Activated B cell treated with CpG ODN at 0.5 μM for 24 hours (primary cell): ENCODE results near the gene CCDC197. TPM values are rescaled to one million over a fixed set of nuclear protein-coding genes. Genes with fewer than 3 reads are reported as not detected.

Experiments
- ATAC-seq: fragments of 200-7000 bp; cut with Tn5 transposase; one replicate; pipeline ENCODE4 v1.10.0; 2021; ENCODE audit warnings: low read depth, mild to moderate bottlenecking, moderate library complexity
- CTCF ChIA-PET: fragments of 350-600 bp; sonication (Branson Sonifier 250); formaldehyde crosslinking; loops from one replicate; lab custom pipeline; 2021; ENCODE audit warnings: antibody characterized with exemption; lab: Charles Lee
- POLR2A ChIA-PET: fragments of 350-600 bp; sonication (Branson Sonifier 250); formaldehyde crosslinking; loops from one replicate; lab custom pipeline; 2021; ENCODE audit warnings: antibody characterized with exemption; lab: Charles Lee
- DNase-seq: peaks from one replicate; pipeline ENCODE4 v3.0.0; 2022
- H3K27ac Mint-ChIP-seq: one replicate; pipeline ENCODE4 v1.8.0; 2020; ENCODE audit warnings: mixed read lengths
- H3K27me3 Mint-ChIP-seq: one replicate; pipeline ENCODE4 v1.8.0; 2021; ENCODE audit warnings: mixed read lengths
- H3K36me3 Mint-ChIP-seq: one replicate; pipeline ENCODE4 v1.8.0; 2021; ENCODE audit warnings: low read depth, mixed read lengths
- H3K4me1 Mint-ChIP-seq: one replicate; pipeline ENCODE4 v1.8.0; 2021; ENCODE audit warnings: mixed read lengths
- H3K4me3 Mint-ChIP-seq: one replicate; pipeline ENCODE4 v1.8.0; 2020; ENCODE audit warnings: mild to moderate bottlenecking, mixed read lengths
- H3K9me3 Mint-ChIP-seq: one replicate; pipeline ENCODE4 v1.8.0; 2020; ENCODE audit warnings: mixed read lengths
- intact Hi-C: fragments of 100-400 bp; cut with micrococcal nuclease; formaldehyde crosslinking; loops from one replicate; pipeline ENCODE4 v1.15.1; 2024
- total RNA-seq: library from RNA; stranded (reverse); gene quantifications from 2 replicates; pipeline ENCODE4 v1.2.3, GENCODE V29; 2022
- TF ChIP-seq, protein P1 (sequence below): fragments of 200-600 bp; IDR thresholded peaks from one replicate; pipeline ENCODE4 v1.8.0; 2022; ENCODE audit warnings: antibody characterized with exemption, mild to moderate bottlenecking

Gene CCDC197
- total RNA-seq, 1 donor from 2014 or later, result not detected

DNA sequence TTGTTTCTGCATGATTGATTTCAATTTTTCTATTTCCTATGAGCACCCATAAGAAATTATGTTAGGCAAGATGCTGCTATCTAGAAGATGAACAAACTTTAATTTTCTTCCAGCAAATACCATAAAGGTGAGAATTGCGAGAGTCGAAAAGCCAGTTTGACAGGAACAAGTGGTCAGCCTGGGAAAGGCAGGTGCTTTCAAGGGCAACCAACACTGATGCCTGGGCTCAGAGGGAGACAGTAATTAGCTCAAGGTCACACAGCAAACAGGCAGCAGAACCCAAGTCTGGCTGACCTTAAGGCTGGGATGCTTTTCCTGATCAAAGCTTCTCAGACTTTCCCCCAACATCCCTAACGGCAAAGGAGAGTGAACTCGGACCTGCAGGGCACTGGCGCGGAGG lies 22.2 kb downstream of the CCDC197 start:
- intact Hi-C loops, result no loop called here
- H3K27ac Mint-ChIP-seq, result no peak overlapping the region
- POLR2A ChIA-PET, result no interaction called here
- DNase-seq (no peak), ATAC-seq (no peak)
- H3K36me3 Mint-ChIP-seq, result no peaks in the 10 kb centered on the region
- H3K4me1 Mint-ChIP-seq, result no peaks in the 10 kb centered on the region
- CTCF ChIA-PET, result no interaction called here
- H3K27me3 Mint-ChIP-seq, result peaks cover 24% of the 10 kb centered on the region
- no peak overlapping the region for H3K4me3 Mint-ChIP-seq
- TF ChIP-seq, protein P1, sequence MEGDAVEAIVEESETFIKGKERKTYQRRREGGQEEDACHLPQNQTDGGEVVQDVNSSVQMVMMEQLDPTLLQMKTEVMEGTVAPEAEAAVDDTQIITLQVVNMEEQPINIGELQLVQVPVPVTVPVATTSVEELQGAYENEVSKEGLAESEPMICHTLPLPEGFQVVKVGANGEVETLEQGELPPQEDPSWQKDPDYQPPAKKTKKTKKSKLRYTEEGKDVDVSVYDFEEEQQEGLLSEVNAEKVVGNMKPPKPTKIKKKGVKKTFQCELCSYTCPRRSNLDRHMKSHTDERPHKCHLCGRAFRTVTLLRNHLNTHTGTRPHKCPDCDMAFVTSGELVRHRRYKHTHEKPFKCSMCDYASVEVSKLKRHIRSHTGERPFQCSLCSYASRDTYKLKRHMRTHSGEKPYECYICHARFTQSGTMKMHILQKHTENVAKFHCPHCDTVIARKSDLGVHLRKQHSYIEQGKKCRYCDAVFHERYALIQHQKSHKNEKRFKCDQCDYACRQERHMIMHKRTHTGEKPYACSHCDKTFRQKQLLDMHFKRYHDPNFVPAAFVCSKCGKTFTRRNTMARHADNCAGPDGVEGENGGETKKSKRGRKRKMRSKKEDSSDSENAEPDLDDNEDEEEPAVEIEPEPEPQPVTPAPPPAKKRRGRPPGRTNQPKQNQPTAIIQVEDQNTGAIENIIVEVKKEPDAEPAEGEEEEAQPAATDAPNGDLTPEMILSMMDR, result no peak
- H3K9me3 Mint-ChIP-seq, result no peaks in the 10 kb centered on the region

DNA sequence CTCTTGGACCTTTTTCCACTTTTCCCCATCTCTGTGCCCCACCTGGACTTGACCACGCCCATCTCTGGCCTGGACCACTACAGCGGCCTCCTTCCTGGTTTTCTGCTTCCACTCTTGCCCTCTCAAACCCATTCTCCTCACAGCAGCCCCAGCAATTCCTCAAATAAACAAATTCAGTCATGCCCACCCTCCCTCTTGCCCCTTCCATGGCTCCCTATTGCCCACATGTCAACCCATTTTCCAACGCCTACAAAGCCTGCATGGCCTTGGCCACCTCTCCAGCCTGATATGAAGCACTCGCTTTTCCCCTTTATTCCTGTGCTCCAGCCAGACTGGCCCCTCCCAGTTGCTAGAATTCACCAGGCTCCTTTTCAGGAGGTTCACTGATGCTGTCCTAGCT lies 23.2 kb downstream of the CCDC197 start:
- Mint-ChIP-seq H3K4me1 (no peaks in the 10 kb centered on the region), H3K36me3 (no peaks in the 10 kb centered on the region), H3K4me3 (no peak overlapping the region), H3K9me3 (no peaks in the 10 kb centered on the region), H3K27me3 (peaks cover 30% of the 10 kb centered on the region), H3K27ac (no peak overlapping the region)
- ChIA-PET CTCF (no interaction called here), POLR2A (no interaction called here)
- no peak for ATAC-seq
- intact Hi-C loops, result no loop called here
- TF ChIP-seq, protein P1, result no peak
- DNase-seq, result no peak

DNA sequence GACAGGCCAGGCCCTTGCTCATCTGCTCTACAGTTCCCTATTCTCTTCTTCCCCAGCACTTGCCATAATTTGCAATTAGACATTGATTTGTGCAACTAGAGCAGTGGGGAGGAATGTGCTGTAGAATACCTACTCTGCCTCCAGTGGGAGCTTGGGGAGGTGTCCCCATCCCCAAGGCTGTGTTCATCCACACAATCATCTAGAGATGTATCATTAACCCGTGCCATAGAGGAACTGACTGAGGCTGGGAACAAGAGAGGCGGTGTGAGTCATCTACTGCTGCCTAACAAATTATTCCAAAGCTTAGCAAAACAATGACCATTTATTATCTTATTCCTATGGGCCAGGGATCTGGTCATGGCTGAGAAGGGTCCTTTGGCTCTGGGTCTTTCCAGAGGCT lies 23.9 kb downstream of the CCDC197 start:
- CTCF ChIA-PET, result interaction anchor here (0.9 kb wide), 1 partner anchor 81 kb away, joined by 3 read pairs; no protein-coding TSS in a partner anchor
- no peak for ATAC-seq
- DNase-seq, result no peak
- intact Hi-C loops, result no loop called here
- H3K36me3 Mint-ChIP-seq, result no peaks in the 10 kb centered on the region
- peaks cover 3% of the 10 kb centered on the region for H3K4me1 Mint-ChIP-seq
- H3K27me3 Mint-ChIP-seq, result peaks cover 28% of the 10 kb centered on the region
- H3K9me3 Mint-ChIP-seq, result no peaks in the 10 kb centered on the region
- H3K27ac Mint-ChIP-seq, result no peak overlapping the region
- H3K4me3 Mint-ChIP-seq, result no peak overlapping the region
- POLR2A ChIA-PET, result no interaction called here
- TF ChIP-seq, protein P1, result no peak

DNA sequence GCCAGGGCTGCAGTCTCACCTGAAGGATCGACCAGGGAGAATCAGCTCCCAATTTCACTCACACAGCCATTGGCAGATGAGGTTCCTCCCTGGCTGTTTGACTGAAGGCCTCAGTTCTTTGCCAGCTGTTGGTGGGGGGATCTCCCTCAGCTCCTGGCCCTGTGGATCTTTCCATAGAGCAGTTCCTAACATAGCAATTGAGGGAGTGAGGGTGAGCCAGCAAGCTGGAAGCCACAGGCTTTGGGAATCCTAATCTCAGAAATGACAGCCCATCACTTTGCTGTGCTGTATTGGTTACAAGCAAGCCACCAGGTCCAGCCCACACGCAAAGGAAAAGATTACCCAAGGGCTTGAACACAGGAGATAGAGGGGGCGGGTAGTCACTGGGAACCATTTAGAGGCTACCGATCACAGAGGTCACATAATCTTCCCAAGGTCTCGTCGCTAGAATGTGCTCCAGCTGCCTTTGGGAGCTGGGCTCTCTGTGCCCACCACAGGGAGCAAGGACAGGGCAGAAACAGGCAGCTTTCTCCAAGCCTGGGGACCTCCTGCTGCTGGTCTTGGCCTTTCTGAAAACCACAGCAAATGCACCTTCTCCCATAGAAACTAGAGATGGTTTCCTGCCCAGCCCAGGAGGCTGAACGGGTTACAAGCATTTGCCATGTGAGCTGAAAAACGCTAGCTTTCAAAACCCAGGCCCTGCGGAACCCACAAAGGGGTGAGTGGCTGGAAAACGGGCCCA lies 24.5 kb downstream of the CCDC197 start:
- TF ChIP-seq, protein P1, result no peak
- intact Hi-C loops, result no loop called here
- H3K4me1 Mint-ChIP-seq, result peaks cover 5% of the 10 kb centered on the region
- no peak for ATAC-seq
- peaks cover 28% of the 10 kb centered on the region for H3K27me3 Mint-ChIP-seq
- CTCF ChIA-PET, result interaction anchor here (0.9 kb wide), 1 partner anchor 82 kb away, joined by 3 read pairs; no protein-coding TSS in a partner anchor
- POLR2A ChIA-PET, result no interaction called here
- DNase-seq, result no peak
- H3K27ac Mint-ChIP-seq, result no peak overlapping the region
- H3K9me3 Mint-ChIP-seq, result no peaks in the 10 kb centered on the region
- H3K4me3 Mint-ChIP-seq, result no peak overlapping the region
- H3K36me3 Mint-ChIP-seq, result no peaks in the 10 kb centered on the region

DNA sequence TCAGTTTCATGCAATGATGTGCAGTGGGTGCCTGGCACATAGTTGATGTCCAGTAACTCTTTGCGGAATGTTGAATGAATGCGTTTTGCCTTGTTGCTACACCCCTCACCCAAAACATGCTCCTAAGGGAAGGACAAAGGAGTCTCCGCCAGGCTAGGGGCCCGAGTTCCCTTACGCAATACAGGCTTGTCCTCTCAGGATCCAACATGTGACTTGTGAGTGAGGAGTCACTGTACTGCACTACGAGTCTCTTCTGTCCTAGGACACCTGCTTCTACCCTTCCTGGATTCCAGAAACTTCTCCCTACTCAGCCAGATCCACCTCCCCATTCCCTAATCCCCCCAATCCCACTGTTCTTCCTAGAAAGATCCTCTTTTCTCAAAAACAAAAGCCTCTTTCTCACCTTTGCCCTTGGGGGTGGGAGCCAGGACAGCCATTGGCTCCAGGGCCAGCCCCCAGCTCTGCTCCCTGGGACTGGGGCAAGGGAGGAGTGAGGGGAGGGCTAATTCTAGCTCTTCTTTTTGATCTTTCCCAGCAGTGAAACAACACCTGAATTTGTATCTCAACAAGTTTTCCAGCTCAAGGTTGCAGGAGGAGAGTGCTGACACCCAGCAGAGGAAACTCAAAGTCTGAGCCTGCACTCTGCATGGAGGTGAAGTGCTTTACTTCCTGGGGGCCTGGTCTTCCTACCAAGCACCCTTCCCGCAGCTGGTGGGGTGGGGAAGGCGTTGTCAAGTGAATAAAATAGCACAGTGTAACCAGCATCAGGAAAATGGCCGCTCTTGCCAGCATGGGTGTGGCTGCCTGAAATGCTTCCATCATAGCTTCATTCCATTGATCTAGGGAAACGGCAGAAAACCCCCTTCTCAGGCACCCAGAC lies 25.7 kb downstream of the CCDC197 start:
- Mint-ChIP-seq H3K4me1 (peaks cover 5% of the 10 kb centered on the region), H3K27me3 (peaks cover 26% of the 10 kb centered on the region), H3K36me3 (no peaks in the 10 kb centered on the region), H3K4me3 (no peak overlapping the region), H3K9me3 (no peaks in the 10 kb centered on the region), H3K27ac (no peak overlapping the region)
- POLR2A ChIA-PET, result no interaction called here
- ATAC-seq, result no peak
- intact Hi-C loops, result no loop called here
- DNase-seq, result no peak
- CTCF ChIA-PET, result interaction anchor here (1.1 kb wide), 1 partner anchor 14 kb away, joined by 3 read pairs; no protein-coding TSS in a partner anchor
- TF ChIP-seq, protein P1, result no peak
